IMR-90 (cell line): ENCODE measurements around the gene ZMYND11. TPM values are rescaled to one million over a fixed set of nuclear protein-coding genes. Genes with fewer than 3 reads are reported as not detected.

Source experiments
- ATAC-seq: fragments of 200-7000 bp; cut with Tn5 transposase; 2 replicates; pipeline ENCODE4 v1.9.1; 2020; ENCODE audit warnings: low read depth, mild to moderate bottlenecking, moderate library complexity
- BruUV-seq: library from RNA; stranded (reverse); fragments of 400-500 nt; replicated peaks from 2 replicates; lab custom pipeline; 2021; lab: Mats Ljungman, UMichigan
- CTCF ChIA-PET: fragments of 300-600 bp; formaldehyde crosslinking; extraction: SDS; loops from one replicate; lab custom pipeline; 2021; ENCODE audit warnings: antibody characterized with exemption; lab: Yijun Ruan, JAX
- POLR2A ChIA-PET: fragments of 300-600 bp; sonication (Branson Sonifier 250); formaldehyde crosslinking; loops from one replicate; lab custom pipeline; 2022; ENCODE audit warnings: antibody characterized with exemption; ENCODE audit not compliant: unreplicated experiment; lab: Charles Lee
- DNase-seq: peaks from one replicate; pipeline ENCODE4 v3.0.0; 2013
- H2AFZ ChIP-seq: replicated peaks from 2 replicates; pipeline ENCODE3; 2013; ENCODE audit warnings: low read length, mild to moderate bottlenecking; ENCODE audit not compliant: poor library complexity
- H2AK5ac ChIP-seq: 2 replicates; pipeline ENCODE4 v1.6.1; 2013; ENCODE audit warnings: low read depth, low read length, inconsistent platforms
- H2AK9ac ChIP-seq: replicated peaks from 2 replicates; pipeline ENCODE3; 2013; ENCODE audit warnings: mild to moderate bottlenecking, low read depth, low read length, moderate library complexity; ENCODE audit not compliant: poor library complexity
- H2BK120ac ChIP-seq: 2 replicates; pipeline ENCODE4 v1.6.1; 2013; ENCODE audit warnings: low read depth, low read length, inconsistent platforms
- H2BK15ac ChIP-seq: 3 replicates; pipeline ENCODE4 v1.6.1; 2013; ENCODE audit warnings: low read depth, low read length, inconsistent platforms
- H2BK20ac ChIP-seq: 2 replicates; pipeline ENCODE4 v1.6.1; 2013; ENCODE audit warnings: low read depth, mild to moderate bottlenecking, inconsistent platforms, low read length, moderate library complexity
- H2BK5ac ChIP-seq: 2 replicates; pipeline ENCODE4 v1.6.1; 2013; ENCODE audit warnings: mild to moderate bottlenecking, low read depth, low read length, inconsistent platforms; ENCODE audit not compliant: poor library complexity, severe bottlenecking
- H3K14ac ChIP-seq: replicated peaks from 2 replicates; pipeline ENCODE4 v1.6.1; 2013; ENCODE audit warnings: low read depth, low read length, inconsistent platforms
- H3K18ac ChIP-seq: 2 replicates; pipeline ENCODE4 v1.6.1; 2013; ENCODE audit warnings: low read depth, low read length, control low read depth
- H3K23ac ChIP-seq: 2 replicates; pipeline ENCODE4 v1.6.1; 2013; ENCODE audit warnings: low read depth, low read length, inconsistent platforms
- H3K27ac ChIP-seq: 2 replicates; pipeline ENCODE4 v1.5.1; 2013; ENCODE audit warnings: mild to moderate bottlenecking, control low read depth, low read length; ENCODE audit not compliant: insufficient read depth
- H3K27me3 ChIP-seq: 2 replicates; pipeline ENCODE4 v1.6.1; 2013; ENCODE audit warnings: low read length; ENCODE audit not compliant: control insufficient read depth, insufficient read depth
- H3K36me3 ChIP-seq: 2 replicates; pipeline ENCODE4 v1.6.1; 2013; ENCODE audit warnings: low read length, mixed read lengths; ENCODE audit not compliant: control insufficient read depth, insufficient read depth
- H3K4ac ChIP-seq: 2 replicates; pipeline ENCODE4 v1.6.1; 2013; ENCODE audit warnings: low read depth, low read length, inconsistent platforms
- H3K4me1 ChIP-seq: 2 replicates; pipeline ENCODE4 v1.6.1; 2013; ENCODE audit warnings: low read length, mixed read lengths; ENCODE audit not compliant: control insufficient read depth, insufficient read depth
- H3K4me2 ChIP-seq: 2 replicates; pipeline ENCODE4 v1.6.1; 2013; ENCODE audit warnings: low read depth, mild to moderate bottlenecking, control low read depth, low read length, moderate library complexity
- H3K4me3 ChIP-seq: 2 replicates; pipeline ENCODE4 v1.5.1; 2013; ENCODE audit warnings: low read depth, mild to moderate bottlenecking, control low read depth, low read length, moderate library complexity; ENCODE audit not compliant: insufficient read depth
- H3K56ac ChIP-seq: 2 replicates; pipeline ENCODE4 v1.6.1; 2013; ENCODE audit warnings: low read length, inconsistent platforms; ENCODE audit not compliant: insufficient read depth; ENCODE audit errors: extremely low read depth
- H3K79me1 ChIP-seq, 2 experiments: 2 replicates each; pipeline ENCODE4 v1.6.1; 2013; ENCODE audit warnings: low read length in 2 of 2, inconsistent platforms in 1 of 2, low read depth in 1 of 2
- H3K9ac ChIP-seq: 2 replicates; pipeline ENCODE4 v1.6.1; 2013; ENCODE audit warnings: low read depth, low read length, control low read depth
- H3K9me1 ChIP-seq: 2 replicates; pipeline ENCODE4 v1.6.1; 2013; ENCODE audit warnings: low read length, inconsistent platforms; ENCODE audit not compliant: insufficient read depth
- H3K9me3 ChIP-seq: 2 replicates; pipeline ENCODE4 v1.6.1; 2013; ENCODE audit warnings: low read length; ENCODE audit not compliant: control insufficient read depth, insufficient read depth
- H4K20me1 ChIP-seq: 2 replicates; pipeline ENCODE4 v1.6.1; 2013; ENCODE audit warnings: low read length, inconsistent platforms; ENCODE audit not compliant: insufficient read depth
- H4K5ac ChIP-seq: 2 replicates; pipeline ENCODE4 v1.6.1; 2013; ENCODE audit warnings: mild to moderate bottlenecking, low read depth, low read length, control low read depth
- H4K8ac ChIP-seq, 2 experiments: 2 replicates each; pipeline ENCODE4 v1.6.1; 2013; ENCODE audit warnings: low read depth in 2 of 2, low read length in 2 of 2, control low read depth in 1 of 2, inconsistent platforms in 1 of 2
- H4K91ac ChIP-seq: 2 replicates; pipeline ENCODE4 v1.6.1; 2013; ENCODE audit warnings: low read depth, low read length, inconsistent platforms; ENCODE audit not compliant: insufficient read depth
- BHLHE40 ChIP-seq: fragments of 150-350 bp; IDR thresholded peaks from 2 replicates; pipeline ENCODE4 v1.6.1; 2016; ENCODE audit warnings: mild to moderate bottlenecking, low read depth, low read length
- CEBPB ChIP-seq: IDR thresholded peaks from 2 replicates; pipeline ENCODE4 v1.6.1; 2012; ENCODE audit warnings: low read depth, low read length, improper control_type of control experiment
- CTCF ChIP-seq: conservative IDR thresholded peaks from 2 replicates; pipeline ENCODE4 v1.5.1; 2012; ENCODE audit warnings: mild to moderate bottlenecking, low read depth, low read length, improper control_type of control experiment
- MAFK ChIP-seq: IDR thresholded peaks from 2 replicates; pipeline ENCODE4 v1.6.1; 2012; ENCODE audit warnings: low read depth, low read length, improper control_type of control experiment
- MXI1 ChIP-seq: IDR thresholded peaks from 2 replicates; pipeline ENCODE4 v1.6.1; 2012; ENCODE audit warnings: low read depth, mild to moderate bottlenecking, low read length, moderate library complexity, borderline replicate concordance
- NFE2L2 ChIP-seq: fragments of 150-350 bp; IDR thresholded peaks from 2 replicates; pipeline ENCODE4 v1.6.1; 2016; ENCODE audit warnings: low read depth, mild to moderate bottlenecking, low read length
- POLR2A ChIP-seq: IDR thresholded peaks from 2 replicates; pipeline ENCODE4 v1.6.1; 2012; ENCODE audit warnings: mild to moderate bottlenecking, low read depth, low read length
- RAD21 ChIP-seq: IDR thresholded peaks from 2 replicates; pipeline ENCODE4 v1.6.1; 2012; ENCODE audit warnings: low read length, improper control_type of control experiment
- RCOR1 ChIP-seq: IDR thresholded peaks from 2 replicates; pipeline ENCODE4 v1.6.1; 2012; ENCODE audit warnings: mild to moderate bottlenecking, low read length, improper control_type of control experiment; ENCODE audit not compliant: insufficient replicate concordance
- RFX5 ChIP-seq: IDR thresholded peaks from 2 replicates; pipeline ENCODE4 v1.8.0; 2012; ENCODE audit warnings: low read depth, mild to moderate bottlenecking, low read length, moderate library complexity
- SMC3 ChIP-seq: fragments of 150-350 bp; IDR thresholded peaks from 2 replicates; pipeline ENCODE4 v1.6.1; 2016; ENCODE audit warnings: low read depth, mild to moderate bottlenecking, antibody characterized with exemption, low read length, moderate library complexity
- WGBS, 2 experiments: methylation state at CpG; one replicate each; pipeline versions ENCODE4 v1.1.5 to v1.1.7; 2013; ENCODE audit warnings: missing lambda C conversion rate in 2 of 2; ENCODE audit not compliant: insufficient read length in 1 of 2; ENCODE audit errors: extremely low coverage in 2 of 2; 5-methylcytosine and 5-hydroxymethylcytosine counted together
- dilution Hi-C: fragments of 300-500 bp; cut with HindIII; formaldehyde crosslinking; loops from one replicate; pipeline ENCODE4 v1.14.3; 2018; ENCODE audit warnings: low sequenced_read_pairs; ENCODE audit not compliant: unreplicated experiment
- in situ Hi-C: fragments of 300-500 bp; cut with MboI; formaldehyde crosslinking; loops from 3 replicates; pipeline ENCODE4 v1.14.3; 2019; ENCODE audit warnings: low sequenced_read_pairs, inconsistent platforms, mixed read lengths
- intact Hi-C: fragments of 100-400 bp; cut with micrococcal nuclease; formaldehyde crosslinking; loops from 2 replicates; pipeline ENCODE4 v1.10.0; 2022
- polyA plus RNA-seq, 3 experiments: library from polyadenylated mRNA; depleted of rRNA; stranded (reverse); fragments of >200 nt; gene quantifications; 2 replicates each; pipeline ENCODE4 v1.2.3, GENCODE V29; 2012; ENCODE audit warnings: low replicate concordance in 1 of 3
- total RNA-seq: library from RNA; depleted of rRNA; stranded (reverse); fragments of >200 nt; gene quantifications from 2 replicates; pipeline ENCODE4 v1.2.3, GENCODE V29; 2012
- TF ChIP-seq, protein P1 (sequence below): fragments of 150-350 bp; IDR thresholded peaks from 2 replicates; pipeline ENCODE4 v1.6.1; 2016; ENCODE audit warnings: low read depth, mild to moderate bottlenecking, low read length, moderate library complexity, borderline replicate concordance

Gene ZMYND11
- total and polyA plus RNA-seq, 2 of the 4 experiments (the other 2 are of a cell fraction) = 39.5 to 72.2 TPM

DNA sequence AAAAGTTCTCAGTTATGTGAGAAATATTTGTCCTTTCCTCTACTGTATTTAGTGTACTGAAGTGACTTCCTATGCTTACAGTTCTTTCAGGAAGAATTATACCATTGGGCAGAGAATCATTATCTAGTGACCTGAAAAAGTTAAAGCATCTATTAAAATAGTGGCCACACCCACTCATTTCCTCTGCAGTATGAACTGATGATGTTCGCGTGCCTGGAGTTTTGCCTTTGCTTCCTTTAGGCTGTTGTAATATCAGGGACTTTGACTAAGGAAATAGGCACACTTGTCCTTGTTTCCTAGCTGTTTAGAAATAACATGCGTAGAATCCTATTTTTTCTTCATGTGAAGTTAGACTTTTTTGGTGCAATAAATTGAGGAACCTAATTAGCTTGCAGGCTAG, 100.7 kb downstream of the ZMYND11 start:
- POLR2A ChIA-PET = no interaction called here
- CTCF ChIA-PET = no interaction called here
- dilution Hi-C loops = no loop called here
- TF ChIP-seq BHLHE40 (no peak), SMC3 (no peak), POLR2A (no peak), NFE2L2 (no peak), MXI1 (no peak), RFX5 (no peak), MAFK (no peak), RCOR1 (no peak), RAD21 (no peak), CEBPB (no peak), CTCF (no peak)
- TF ChIP-seq, protein P1, sequence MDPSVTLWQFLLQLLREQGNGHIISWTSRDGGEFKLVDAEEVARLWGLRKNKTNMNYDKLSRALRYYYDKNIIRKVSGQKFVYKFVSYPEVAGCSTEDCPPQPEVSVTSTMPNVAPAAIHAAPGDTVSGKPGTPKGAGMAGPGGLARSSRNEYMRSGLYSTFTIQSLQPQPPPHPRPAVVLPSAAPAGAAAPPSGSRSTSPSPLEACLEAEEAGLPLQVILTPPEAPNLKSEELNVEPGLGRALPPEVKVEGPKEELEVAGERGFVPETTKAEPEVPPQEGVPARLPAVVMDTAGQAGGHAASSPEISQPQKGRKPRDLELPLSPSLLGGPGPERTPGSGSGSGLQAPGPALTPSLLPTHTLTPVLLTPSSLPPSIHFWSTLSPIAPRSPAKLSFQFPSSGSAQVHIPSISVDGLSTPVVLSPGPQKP = no peak
- no peak overlapping the region for H3K9ac ChIP-seq
- H3K36me3 ChIP-seq = peaks cover 4% of the 10 kb centered on the region
- no peaks in the 10 kb centered on the region for H3K9me3 ChIP-seq
- H4K5ac ChIP-seq = no peak overlapping the region
- no peak overlapping the region for H3K4me2 ChIP-seq
- no peak overlapping the region for H2BK5ac ChIP-seq
- no peak overlapping the region for H3K18ac ChIP-seq
- no peak overlapping the region for H3K23ac ChIP-seq
- H3K4me3 ChIP-seq = no peak overlapping the region
- 67% methylated on average over 2 of the region's 3 CpGs; no CpG with 5 or more reads in 1 of the 2 experiments for WGBS, 2 experiments
- H3K79me1 ChIP-seq = peaks cover 20 to 31% of the 10 kb centered on the region in 2 experiments
- no peak overlapping the region for H2BK20ac ChIP-seq
- intact Hi-C loops = no loop called here
- H4K20me1 ChIP-seq = 0 out of 2 replicates have a peak, but pooled peaks cover 1% of the 10 kb centered on the region
- H4K91ac ChIP-seq = no peak overlapping the region
- no peaks in the 10 kb centered on the region for H3K27me3 ChIP-seq
- H2AK5ac ChIP-seq = no peak overlapping the region
- H3K4me1 ChIP-seq = no peaks in the 10 kb centered on the region; the same call in 1 of the 2 replicates
- H3K9me1 ChIP-seq = peaks cover 8% of the 10 kb centered on the region
- H2AFZ ChIP-seq = no peak overlapping the region
- ATAC-seq (no peak), DNase-seq (no peak)
- no peak overlapping the region for H2AK9ac ChIP-seq
- no peak overlapping the region for H3K4ac ChIP-seq
- H2BK15ac ChIP-seq = no peak overlapping the region
- H3K14ac ChIP-seq = no peak overlapping the region
- no peak overlapping the region for H3K56ac ChIP-seq
- no TSS peak for BruUV-seq
- H3K27ac ChIP-seq = no peak overlapping the region
- no peak overlapping the region for H4K8ac ChIP-seq
- H2BK120ac ChIP-seq = no peak overlapping the region
- in situ Hi-C loops = no loop called here
